ENCODE results near the gene KCNK16.

Gene KCNK16

DNA sequence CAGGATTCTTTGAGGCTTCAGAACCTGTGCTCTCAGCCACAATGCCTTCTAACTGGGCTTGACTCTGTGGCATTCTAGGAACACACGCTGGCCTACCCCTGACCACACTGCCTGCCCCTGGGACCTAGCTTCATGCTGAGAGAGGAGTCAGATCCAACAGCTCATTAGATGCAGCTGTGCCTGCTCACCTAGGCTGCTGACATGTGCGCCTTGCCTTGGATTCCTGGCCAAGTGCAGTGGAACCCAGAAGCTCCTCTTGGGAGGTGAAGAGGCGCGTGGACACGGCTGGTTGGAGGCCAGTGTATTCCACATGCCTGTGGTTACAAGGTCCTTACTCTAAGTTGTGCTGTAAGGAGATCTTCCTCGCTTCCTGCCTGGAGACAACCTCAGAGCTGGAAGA is 24.7 kb upstream of the KCNK16 start:
- Histone ChIP-seq H3K9ac (ENCODE audit: insufficient read length) (no peak overlapping the region), H3K4me3 (no peak overlapping the region), H3K9me3 (ENCODE audit: low read depth, low read length) (no peaks in the 10 kb centered on the region), H3K36me3 (ENCODE audit: insufficient read depth, low read length) (no peaks in the 10 kb centered on the region), H3K27ac (no peak overlapping the region)
- TF ChIP-seq EZH2 (IDR thresholded peaks at IDR 0.05) (no peak), POLR2AphosphoS5 (IDR thresholded peaks at IDR 0.05; ENCODE audit: borderline replicate concordance, low read depth, low read length) (no peak), FOXP2 (optimal IDR thresholded peaks at IDR 0.05; ENCODE audit: control extremely low read depth, extremely low read length, insufficient read depth) (no peak)
- no peak for DNase-seq (ENCODE audit: low read depth, low spot score)

DNA sequence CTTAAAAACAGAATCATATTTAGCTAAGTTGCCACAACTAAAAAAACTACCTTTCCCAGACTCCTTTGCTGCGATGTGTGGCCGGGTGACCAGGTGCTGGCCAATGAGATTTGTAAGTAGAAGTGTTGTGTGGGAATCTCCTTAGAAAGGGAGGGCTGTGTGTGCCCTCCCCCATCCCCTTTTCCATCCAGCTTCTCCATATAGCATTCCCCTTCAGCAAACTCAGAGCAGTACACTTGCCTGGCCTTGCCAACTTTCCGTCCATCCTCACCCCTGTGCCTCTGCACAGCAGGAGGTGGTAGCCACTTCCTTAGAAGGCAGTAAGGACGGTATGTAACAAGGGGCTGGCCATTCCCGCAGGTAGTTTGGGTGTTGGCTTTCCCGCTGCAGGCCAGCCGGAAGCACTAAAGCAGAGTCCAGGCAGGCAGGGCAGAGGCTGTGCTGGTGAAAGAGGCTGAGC is 22.3 kb upstream of the KCNK16 start:
- no peak for DNase-seq (ENCODE audit: low read depth, low spot score)
- Histone ChIP-seq H3K9me3 (ENCODE audit: low read depth, low read length) (no peaks in the 10 kb centered on the region), H3K9ac (ENCODE audit: insufficient read length) (no peak overlapping the region), H3K4me3 (no peak overlapping the region), H3K27ac (no peak overlapping the region), H3K36me3 (ENCODE audit: insufficient read depth, low read length) (no peaks in the 10 kb centered on the region)
- TF ChIP-seq POLR2AphosphoS5 (IDR thresholded peaks at IDR 0.05; ENCODE audit: borderline replicate concordance, low read depth, low read length): no peak
- TF ChIP-seq FOXP2 (optimal IDR thresholded peaks at IDR 0.05; ENCODE audit: control extremely low read depth, extremely low read length, insufficient read depth): no peak
- no peak for TF ChIP-seq EZH2 (IDR thresholded peaks at IDR 0.05)

DNA sequence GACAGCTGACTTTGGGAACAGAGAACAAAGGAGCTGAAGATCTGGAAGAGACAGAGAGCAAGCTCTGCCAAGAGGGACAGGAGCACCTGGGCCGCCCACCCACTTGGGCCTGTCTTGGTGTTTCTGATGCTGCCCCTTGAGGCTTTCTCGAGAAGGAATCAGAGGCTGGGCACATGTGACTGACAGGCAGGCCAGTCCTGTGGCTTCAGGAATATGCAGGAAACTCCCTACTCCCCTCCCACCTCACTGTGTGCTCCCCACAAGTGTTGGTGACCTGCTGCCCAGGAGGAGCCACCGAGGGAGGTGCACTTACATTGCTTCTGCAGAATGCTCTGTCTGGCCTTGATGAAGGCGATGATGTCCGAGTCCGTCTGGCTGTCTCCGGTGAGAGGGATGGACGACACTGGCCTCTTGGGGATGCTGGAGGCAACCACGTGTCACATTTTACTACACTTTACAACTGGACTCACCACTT is 20.9 kb upstream of the KCNK16 start:
- Histone ChIP-seq H3K4me3 (no peak overlapping the region), H3K9ac (ENCODE audit: insufficient read length) (no peak overlapping the region), H3K36me3 (ENCODE audit: insufficient read depth, low read length) (no peaks in the 10 kb centered on the region), H3K27ac (no peak overlapping the region), H3K9me3 (ENCODE audit: low read depth, low read length) (no peaks in the 10 kb centered on the region)
- DNase-seq (ENCODE audit: low read depth, low spot score): no peak
- TF ChIP-seq POLR2AphosphoS5 (IDR thresholded peaks at IDR 0.05; ENCODE audit: borderline replicate concordance, low read depth, low read length): no peak
- TF ChIP-seq EZH2 (IDR thresholded peaks at IDR 0.05): no peak
- TF ChIP-seq FOXP2 (optimal IDR thresholded peaks at IDR 0.05; ENCODE audit: control extremely low read depth, extremely low read length, insufficient read depth): no peak

DNA sequence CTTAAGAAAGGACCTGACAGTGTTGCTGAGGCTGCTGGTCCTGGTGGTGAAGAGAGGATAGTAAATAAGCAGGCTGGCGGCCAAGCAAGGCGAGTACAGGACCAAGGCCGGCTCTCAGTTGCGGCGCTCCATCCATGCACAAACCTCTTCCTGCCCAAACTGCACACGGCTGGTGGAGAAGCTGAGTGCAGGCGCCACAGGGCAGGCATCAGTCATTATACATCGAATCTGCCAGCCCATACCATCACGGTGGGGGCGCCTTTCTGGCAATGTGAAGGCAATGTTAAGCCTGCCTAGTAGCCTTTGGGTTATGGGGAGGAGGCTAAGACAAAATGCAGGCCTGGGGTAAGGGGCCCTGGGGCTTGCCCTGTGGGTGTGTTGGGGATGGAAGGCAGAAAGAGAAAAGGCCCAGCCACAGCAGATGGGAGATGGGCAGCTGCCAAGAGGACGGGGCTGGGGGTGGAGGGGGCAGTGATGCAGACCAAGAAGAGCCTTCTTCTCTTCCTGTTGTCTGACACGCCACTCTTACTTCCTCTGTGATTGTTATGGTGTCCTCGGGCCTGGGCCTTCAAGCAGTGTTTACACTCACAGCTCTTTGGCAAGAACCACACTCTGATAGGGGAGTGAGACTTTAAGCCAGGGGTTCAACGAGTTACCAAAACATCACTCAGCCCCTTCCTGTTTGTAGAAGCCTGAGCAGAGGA is 20.3 kb upstream of the KCNK16 start:
- no peaks in the 10 kb centered on the region for H3K9me3 ChIP-seq (ENCODE audit: low read depth, low read length)
- H3K27ac ChIP-seq: no peak overlapping the region
- no peak for DNase-seq (ENCODE audit: low read depth, low spot score)
- H3K9ac ChIP-seq (ENCODE audit: insufficient read length): no peak overlapping the region
- H3K4me3 ChIP-seq: no peak overlapping the region
- TF ChIP-seq POLR2AphosphoS5 (IDR thresholded peaks at IDR 0.05; ENCODE audit: borderline replicate concordance, low read depth, low read length) (no peak), FOXP2 (optimal IDR thresholded peaks at IDR 0.05; ENCODE audit: control extremely low read depth, extremely low read length, insufficient read depth) (no peak), EZH2 (IDR thresholded peaks at IDR 0.05) (no peak)
- H3K36me3 ChIP-seq (ENCODE audit: insufficient read depth, low read length): no peaks in the 10 kb centered on the region

DNA sequence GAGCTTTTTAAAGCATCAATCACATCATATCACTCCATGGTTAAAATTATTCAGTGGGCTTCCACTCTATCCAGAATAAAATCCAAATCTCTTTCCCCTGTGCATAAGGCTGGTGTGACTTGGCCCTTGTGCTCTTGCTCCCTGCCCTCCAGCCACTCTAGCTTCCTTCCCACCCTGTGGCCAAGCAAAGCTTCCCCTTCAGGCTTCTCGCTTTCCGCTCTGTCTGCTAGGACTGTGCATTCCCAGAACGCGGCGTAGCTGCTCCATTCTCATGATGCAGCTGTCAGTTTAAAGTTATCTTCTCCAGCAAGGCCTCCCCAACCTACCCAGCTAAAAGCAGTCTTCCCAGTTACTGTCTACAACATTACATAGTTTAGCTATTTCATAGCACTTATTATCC is 19.4 kb upstream of the KCNK16 start:
- no peak overlapping the region for H3K27ac ChIP-seq
- no peak overlapping the region for H3K9ac ChIP-seq (ENCODE audit: insufficient read length)
- H3K4me3 ChIP-seq: no peak overlapping the region
- no peaks in the 10 kb centered on the region for H3K36me3 ChIP-seq (ENCODE audit: insufficient read depth, low read length)
- no peak for DNase-seq (ENCODE audit: low read depth, low spot score)
- TF ChIP-seq FOXP2 (optimal IDR thresholded peaks at IDR 0.05; ENCODE audit: control extremely low read depth, extremely low read length, insufficient read depth): no peak
- TF ChIP-seq EZH2 (IDR thresholded peaks at IDR 0.05): no peak
- TF ChIP-seq POLR2AphosphoS5 (IDR thresholded peaks at IDR 0.05; ENCODE audit: borderline replicate concordance, low read depth, low read length): no peak
- no peaks in the 10 kb centered on the region for H3K9me3 ChIP-seq (ENCODE audit: low read depth, low read length)

DNA sequence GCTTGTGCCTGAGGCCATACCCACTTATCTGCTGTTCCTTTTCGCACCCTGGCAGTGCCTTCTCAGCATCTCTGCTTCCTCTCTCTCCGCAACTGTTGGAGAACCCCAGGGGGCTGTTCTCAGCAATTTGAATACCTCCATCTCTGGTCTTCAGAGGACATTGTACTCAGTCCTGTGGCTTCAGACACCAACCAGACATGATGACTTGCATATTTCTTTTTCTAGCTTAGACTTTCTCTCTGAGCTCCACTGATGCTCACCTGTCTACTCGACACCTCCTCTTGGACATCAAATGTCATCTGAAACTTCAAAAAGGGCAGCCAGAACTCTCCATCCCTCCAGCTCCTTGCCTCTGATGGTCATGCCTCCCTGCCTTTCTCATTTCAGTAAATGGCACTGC is 18.9 kb upstream of the KCNK16 start:
- TF ChIP-seq FOXP2 (optimal IDR thresholded peaks at IDR 0.05; ENCODE audit: control extremely low read depth, extremely low read length, insufficient read depth): no peak
- TF ChIP-seq POLR2AphosphoS5 (IDR thresholded peaks at IDR 0.05; ENCODE audit: borderline replicate concordance, low read depth, low read length): no peak
- no peak for TF ChIP-seq EZH2 (IDR thresholded peaks at IDR 0.05)
- H3K9me3 ChIP-seq (ENCODE audit: low read depth, low read length): no peaks in the 10 kb centered on the region
- H3K27ac ChIP-seq: no peak overlapping the region
- H3K4me3 ChIP-seq: no peak overlapping the region
- no peak for DNase-seq (ENCODE audit: low read depth, low spot score)
- no peaks in the 10 kb centered on the region for H3K36me3 ChIP-seq (ENCODE audit: insufficient read depth, low read length)
- no peak overlapping the region for H3K9ac ChIP-seq (ENCODE audit: insufficient read length)

DNA sequence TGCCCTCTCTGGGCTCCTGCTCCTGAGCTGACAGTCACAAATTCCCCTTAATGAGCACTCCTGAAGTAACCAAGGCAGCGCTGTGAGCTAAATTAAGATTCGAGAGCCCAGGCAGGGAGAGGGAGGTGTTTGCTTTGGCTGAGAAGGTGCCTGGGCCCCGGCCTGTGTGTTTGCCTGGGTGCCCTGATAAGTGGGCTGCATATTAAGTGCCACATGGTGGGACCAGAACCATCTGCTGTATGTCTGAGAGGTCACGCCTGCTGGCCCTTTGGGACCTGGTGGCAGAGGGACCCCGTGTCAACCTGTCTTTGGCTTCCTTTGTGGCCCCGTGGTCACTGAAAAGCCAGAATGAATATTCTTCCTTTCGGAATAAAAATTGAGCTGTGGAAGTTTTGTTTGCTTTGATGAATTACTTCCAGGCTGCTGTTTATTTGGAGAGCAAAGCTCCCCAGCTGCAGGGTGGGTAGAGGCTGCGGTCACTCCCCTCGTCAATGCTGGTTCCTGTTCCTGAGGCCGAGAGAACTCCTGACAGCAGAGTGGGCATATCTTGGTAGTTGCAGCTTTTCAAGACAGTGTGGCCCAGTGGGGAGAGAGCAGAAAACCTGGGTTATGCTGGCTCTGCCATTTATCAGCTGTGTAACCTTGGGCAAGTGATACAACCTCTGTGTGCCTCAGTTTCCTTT is 17.5 kb upstream of the KCNK16 start:
- Histone ChIP-seq H3K9ac (ENCODE audit: insufficient read length) (no peak overlapping the region), H3K36me3 (ENCODE audit: insufficient read depth, low read length) (no peaks in the 10 kb centered on the region), H3K27ac (no peak overlapping the region), H3K4me3 (no peak overlapping the region), H3K9me3 (ENCODE audit: low read depth, low read length) (no peaks in the 10 kb centered on the region)
- TF ChIP-seq POLR2AphosphoS5 (IDR thresholded peaks at IDR 0.05; ENCODE audit: borderline replicate concordance, low read depth, low read length): no peak
- no peak for TF ChIP-seq FOXP2 (optimal IDR thresholded peaks at IDR 0.05; ENCODE audit: control extremely low read depth, extremely low read length, insufficient read depth)
- TF ChIP-seq EZH2 (IDR thresholded peaks at IDR 0.05): no peak
- no peak for DNase-seq (ENCODE audit: low read depth, low spot score)

DNA sequence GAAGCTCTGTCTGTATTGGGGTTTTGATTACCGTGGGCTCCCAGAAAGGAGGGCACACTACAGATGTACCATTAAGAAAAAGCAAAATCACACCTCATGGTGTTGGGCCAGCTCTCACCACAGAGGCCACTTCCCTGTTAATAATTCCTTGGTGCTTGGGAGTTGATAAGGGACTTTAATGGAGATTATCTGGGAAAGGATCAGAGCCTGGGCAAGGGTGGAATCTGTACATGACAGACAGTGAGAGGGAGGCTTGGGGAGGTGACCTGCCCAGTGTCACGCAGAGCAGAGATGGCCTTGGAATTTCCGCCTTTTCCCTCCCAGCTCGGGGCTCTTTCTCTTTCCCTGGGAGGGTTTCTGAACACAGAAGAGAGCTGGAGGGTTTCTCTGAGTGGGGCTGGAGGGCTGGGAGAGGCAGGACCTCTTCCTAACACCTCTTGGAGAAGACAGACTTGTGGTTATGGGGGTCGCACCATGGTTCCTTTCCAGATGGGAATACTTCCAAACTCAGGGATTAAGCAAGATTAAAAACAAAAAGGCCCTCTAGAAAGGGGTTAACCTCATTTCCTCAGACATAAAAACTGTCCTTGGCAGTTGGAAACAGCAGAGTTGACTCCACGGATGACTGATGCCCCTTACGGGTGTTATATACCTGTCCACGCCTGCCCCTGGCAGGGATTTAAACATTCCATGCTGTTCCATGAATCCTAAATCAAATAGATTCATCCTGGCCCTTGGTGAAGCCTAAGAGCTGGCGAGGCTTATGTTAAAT is 16.8 kb upstream of the KCNK16 start:
- Histone ChIP-seq H3K27ac (no peak overlapping the region), H3K9ac (ENCODE audit: insufficient read length) (no peak overlapping the region), H3K9me3 (ENCODE audit: low read depth, low read length) (no peaks in the 10 kb centered on the region), H3K36me3 (ENCODE audit: insufficient read depth, low read length) (no peaks in the 10 kb centered on the region), H3K4me3 (no peak overlapping the region)
- no peak for DNase-seq (ENCODE audit: low read depth, low spot score)
- TF ChIP-seq POLR2AphosphoS5 (IDR thresholded peaks at IDR 0.05; ENCODE audit: borderline replicate concordance, low read depth, low read length): no peak
- no peak for TF ChIP-seq EZH2 (IDR thresholded peaks at IDR 0.05)
- no peak for TF ChIP-seq FOXP2 (optimal IDR thresholded peaks at IDR 0.05; ENCODE audit: control extremely low read depth, extremely low read length, insufficient read depth)
